Lung microvascular endothelial cell (primary cell): ENCODE measurements around the gene CHRDL2. TPM values are rescaled to one million over a fixed set of nuclear protein-coding genes. Genes with fewer than 3 reads are reported as not detected.
A peak's percentile ranks its signal among the peaks of the same experiment; 100 is the strongest.
"Not testable (repeated sequence)": the region's sequence is repeated elsewhere in the genome, so short reads cannot be mapped to it uniquely, and the experiment has no call there.

Source experiments
- DNase-seq, 2 donors: peaks; one replicate each; pipeline versions ENCODE4 v3.0.0 to v3.0.0-alpha.2; 2010; ENCODE audit warnings: low read depth in 2 of 2
- total RNA-seq: library from RNA; depleted of rRNA; stranded (reverse); fragments of >200 nt; gene quantifications from 2 replicates; pipeline ENCODE4 v1.2.1, GENCODE V29; 2014

Gene CHRDL2
- total RNA-seq = 0.65 TPM in 1 of 2 replicates, not detected in the other

- DNase-seq = peak; percentile 31 to 58
Measured at GRCh38 chr11:74731301-74732094, at the start of gene CHRDL2. Gene CHRDL2 (minus strand): TSS chr11:74731426. CDS start chr11:74730888, 538 bp downstream.

GRCh38 chr11:74780248-74781005, 49.2 kb upstream of the CHRDL2 start:
- no peak for DNase-seq

GRCh38 chr11:74778581-74778980, 47.4 kb upstream of the CHRDL2 start:
- DNase-seq = no peak

GRCh38 chr11:74777877-74778276, 46.7 kb upstream of the CHRDL2 start:
- DNase-seq = no peak

GRCh38 chr11:74777038-74777437, 45.8 kb upstream of the CHRDL2 start:
- DNase-seq = no peak

GRCh38 chr11:74776546-74776945, 45.3 kb upstream of the CHRDL2 start:
- DNase-seq = no peak

GRCh38 chr11:74775762-74776161, 44.5 kb upstream of the CHRDL2 start:
- no peak for DNase-seq

- DNase-seq = peak in 1 of 2 donors; percentile 10
Measured at GRCh38 chr11:74773476-74773875, 42.2 kb upstream of the CHRDL2 start.

- peak in 1 of 2 donors; percentile 12 for DNase-seq
Measured at GRCh38 chr11:74771139-74771538, 39.9 kb upstream of the CHRDL2 start.

- peak; percentile 65 to 74 for DNase-seq
Measured at GRCh38 chr11:74770456-74770855, 39.2 kb upstream of the CHRDL2 start.

GRCh38 chr11:74769055-74769707, 38.0 kb upstream of the CHRDL2 start:
- DNase-seq = no peak

GRCh38 chr11:74768172-74768651, 37.0 kb upstream of the CHRDL2 start:
- DNase-seq = not testable (repeated sequence)

GRCh38 chr11:74766905-74767304, 35.7 kb upstream of the CHRDL2 start:
- no peak for DNase-seq

- DNase-seq = no peak
Measured at GRCh38 chr11:74756571-74756970, 25.3 kb upstream of the CHRDL2 start.

GRCh38 chr11:74755395-74755995, 24.3 kb upstream of the CHRDL2 start:
- DNase-seq = peak in 1 of 2 donors; percentile 65

GRCh38 chr11:74754507-74755252, 23.5 kb upstream of the CHRDL2 start:
- DNase-seq = peak in 1 of 2 donors; percentile 94

- no peak for DNase-seq
Measured at GRCh38 chr11:74751303-74751702, 20.1 kb upstream of the CHRDL2 start.

GRCh38 chr11:74750598-74750997, 19.4 kb upstream of the CHRDL2 start:
- DNase-seq = not testable (repeated sequence)

- no peak for DNase-seq
Measured at GRCh38 chr11:74749965-74750296, 18.7 kb upstream of the CHRDL2 start.

GRCh38 chr11:74749127-74749964, 18.1 kb upstream of the CHRDL2 start:
- peak; percentile 57 to 72 for DNase-seq
